GM12878 (cell line): Measurements from ENCODE around the gene EDC4. TPM values are rescaled to one million over a fixed set of nuclear protein-coding genes. Genes with fewer than 3 reads are reported as not detected.

Experiments used
- CBX5 ChIP-seq: sonication (generic); IDR thresholded peaks from 2 replicates; pipeline ENCODE4 v1.6.1; 2016; ENCODE audit warnings: low read depth, moderate library complexity, mild to moderate bottlenecking, inconsistent platforms
- CEBPB ChIP-seq, 2 experiments: fragments of 150-350 bp in 1 of 2; IDR thresholded peaks; 2 replicates each; pipeline ENCODE4 v1.6.1; 2012 to 2014; ENCODE audit warnings: low read depth in 2 of 2, low read length in 2 of 2, borderline replicate concordance in 1 of 2, inconsistent platforms in 1 of 2
- E4F1 ChIP-seq: fragments of 450-650 bp; IDR thresholded peaks from 2 replicates; pipeline ENCODE4 v1.6.1; 2018; ENCODE audit warnings: borderline replicate concordance, mild to moderate bottlenecking; ENCODE audit not compliant: partially characterized antibody
- GATAD2B ChIP-seq: fragments of 450-650 bp; conservative IDR thresholded peaks from 2 replicates; pipeline ENCODE4 v1.6.1; 2017; ENCODE audit warnings: low read depth, mild to moderate bottlenecking, moderate library complexity
- HDAC2 ChIP-seq: fragments of 200-600 bp; sonication (generic); IDR thresholded peaks from 2 replicates; pipeline ENCODE4 v1.6.1; 2017
- LARP7 ChIP-seq: fragments of 450-650 bp; IDR thresholded peaks from 2 replicates; pipeline ENCODE4 v1.6.1; 2017; ENCODE audit warnings: mild to moderate bottlenecking
- MEF2A ChIP-seq: IDR thresholded peaks from 2 replicates; pipeline ENCODE4 v1.6.1; 2011; ENCODE audit warnings: low read depth, mild to moderate bottlenecking, low read length, moderate library complexity; ENCODE audit not compliant: insufficient read depth
- MYC ChIP-seq: IDR thresholded peaks from 2 replicates; pipeline ENCODE4 v1.6.1; 2011; ENCODE audit warnings: mild to moderate bottlenecking, low read length, moderate library complexity, inconsistent platforms; ENCODE audit not compliant: insufficient read depth, insufficient replicate concordance, insufficient read length, severe bottlenecking
- NR2C2 ChIP-seq: IDR thresholded peaks from 2 replicates; pipeline ENCODE4 v1.6.1; 2011; ENCODE audit warnings: borderline replicate concordance, low read depth; ENCODE audit not compliant: control insufficient read depth, insufficient read length
- POU2F2 ChIP-seq: IDR thresholded peaks from 3 replicates; pipeline ENCODE4 v1.6.1; 2011; ENCODE audit warnings: low read depth, mild to moderate bottlenecking, low read length, borderline replicate concordance
- RAD21 ChIP-seq: IDR thresholded peaks from 2 replicates; pipeline ENCODE4 v1.6.1; 2011; ENCODE audit warnings: mild to moderate bottlenecking, low read depth, low read length, moderate library complexity; ENCODE audit not compliant: insufficient read depth
- RB1 ChIP-seq: fragments of 450-650 bp; formaldehyde crosslinking; IDR thresholded peaks from 2 replicates; pipeline ENCODE4 v1.6.1; 2017; ENCODE audit warnings: mild to moderate bottlenecking, borderline replicate concordance
- RCOR1 ChIP-seq: conservative IDR thresholded peaks from 2 replicates; pipeline ENCODE4 v1.6.1; 2012; ENCODE audit warnings: low read depth, low read length, improper control_type of control experiment
- RFX5 ChIP-seq: IDR thresholded peaks from 2 replicates; pipeline ENCODE4 v1.6.1; 2011; ENCODE audit warnings: low read depth, low read length, improper control_type of control experiment
- RUNX3 ChIP-seq: IDR thresholded peaks from 2 replicates; pipeline ENCODE4 v1.6.1; 2012; ENCODE audit warnings: low read length, inconsistent platforms
- SREBF2 ChIP-seq: IDR thresholded peaks from 2 replicates; pipeline ENCODE4 v1.6.1; 2012; ENCODE audit warnings: mild to moderate bottlenecking, low read length
- SUPT20H ChIP-seq: IDR thresholded peaks from 2 replicates; pipeline ENCODE4 v1.6.1; 2011; ENCODE audit warnings: low read depth, mild to moderate bottlenecking, low read length, moderate library complexity, borderline replicate concordance; ENCODE audit not compliant: control insufficient read depth
- TAF1 ChIP-seq: IDR thresholded peaks from 2 replicates; pipeline ENCODE4 v1.6.1; 2011; ENCODE audit warnings: mild to moderate bottlenecking, low read depth, low read length, borderline replicate concordance
- TCF12 ChIP-seq: IDR thresholded peaks from 2 replicates; pipeline ENCODE4 v1.6.1; 2011; ENCODE audit warnings: low read depth, mild to moderate bottlenecking, low read length
- TCF3 ChIP-seq: IDR thresholded peaks from 2 replicates; pipeline ENCODE4 v1.6.1; 2012; ENCODE audit warnings: low read depth, mild to moderate bottlenecking, low read length, borderline replicate concordance; ENCODE audit not compliant: insufficient read depth
- polyA plus RNA-seq, 11 experiments: library from polyadenylated mRNA; depleted of rRNA in 4 of 11; unstranded in 6 of 11; stranded (reverse) in 5 of 11; fragments of >200 nt; fragmentation: Nextera tagmentation in 4 of 11; fragmentation: Illumina TruSeq in 1 of 11; extraction: Ambion mirVana in 4 of 11; extraction: Trizol in 1 of 11; gene quantifications; 1 replicate in 1 of 11; 2 replicates in 10 of 11; pipeline versions ENCODE4 v1.2.1 to v1.2.3, GENCODE V29; 2011 to 2016; ENCODE audit warnings: inconsistent platforms in 2 of 11, missing spikeins in 2 of 11, low read depth in 1 of 11
- total RNA-seq, 4 experiments: library from RNA; depleted of rRNA in 3 of 4; stranded (reverse); fragments of >200 nt in 3 of 4; fragmentation: Illumina TruSeq in 1 of 4; extraction: Trizol in 1 of 4; gene quantifications; 2 replicates each; pipeline versions ENCODE4 v1.2.1 to v1.2.3, GENCODE V29; 2013 to 2021
- TF ChIP-seq, protein P1 (sequence below): IDR thresholded peaks from 2 replicates; pipeline ENCODE4 v1.6.1; 2011; ENCODE audit warnings: borderline replicate concordance, low read depth, mild to moderate bottlenecking, moderate library complexity, low read length; ENCODE audit not compliant: insufficient read depth, poor library complexity, severe bottlenecking
- TF ChIP-seq, protein P2 (sequence below): fragments of 150-350 bp; IDR thresholded peaks from 2 replicates; pipeline ENCODE4 v1.6.1; 2014; ENCODE audit warnings: mild to moderate bottlenecking, low read depth, low read length
- TF ChIP-seq, protein P3 (sequence below): IDR thresholded peaks from 2 replicates; pipeline ENCODE4 v1.6.1; 2011; ENCODE audit warnings: borderline replicate concordance, low read depth, mild to moderate bottlenecking, moderate library complexity, mixed read lengths, low read length; ENCODE audit not compliant: insufficient read depth; ENCODE audit errors: extremely low read length

EDC4 gene
- total and polyA plus RNA-seq, 10 of the 15 experiments (the other 5 are each of a cell fraction or from before 2014, with no cell fraction given) = 1.2 to 86.0 (median 53.4) TPM

DNA sequence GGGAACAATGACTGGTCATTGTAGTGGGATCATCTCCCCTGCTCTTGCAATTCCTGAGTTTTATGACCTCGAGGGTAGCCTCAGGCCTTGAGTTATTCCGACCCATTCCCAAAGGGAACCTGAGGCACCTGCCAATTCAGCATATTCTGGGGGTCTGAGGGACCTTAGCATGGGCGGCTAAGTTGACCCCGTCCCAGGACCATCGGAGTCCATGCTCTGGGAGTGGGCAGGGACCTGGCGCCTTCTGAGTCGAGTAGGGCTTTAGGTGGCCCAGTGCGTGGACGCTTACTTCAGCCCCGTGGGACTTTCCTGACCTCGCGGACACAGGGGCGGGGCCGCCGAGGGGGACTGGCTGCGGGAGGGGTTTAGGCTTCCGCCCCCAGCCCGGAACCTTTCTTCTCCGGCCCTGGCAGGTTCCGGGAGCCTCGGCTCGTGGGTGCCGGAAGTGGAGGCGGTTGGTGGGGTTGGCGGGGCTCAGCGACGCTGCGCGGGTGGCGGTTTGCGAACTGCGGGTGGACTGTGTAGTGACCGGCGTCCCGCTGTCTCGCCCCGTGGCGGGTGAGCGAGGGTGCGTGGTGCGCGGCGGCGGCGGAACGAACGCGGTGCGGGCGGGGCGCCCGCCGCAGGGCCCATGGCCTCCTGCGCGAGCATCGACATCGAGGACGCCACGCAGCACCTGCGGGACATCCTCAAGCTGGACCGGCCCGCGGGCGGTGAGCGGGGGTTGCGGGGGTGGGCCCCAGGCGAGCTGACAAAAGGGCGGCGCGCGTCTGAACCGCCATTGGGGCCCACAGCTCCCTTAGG, at the start of gene EDC4 (continued):
- TF ChIP-seq, protein P1, sequence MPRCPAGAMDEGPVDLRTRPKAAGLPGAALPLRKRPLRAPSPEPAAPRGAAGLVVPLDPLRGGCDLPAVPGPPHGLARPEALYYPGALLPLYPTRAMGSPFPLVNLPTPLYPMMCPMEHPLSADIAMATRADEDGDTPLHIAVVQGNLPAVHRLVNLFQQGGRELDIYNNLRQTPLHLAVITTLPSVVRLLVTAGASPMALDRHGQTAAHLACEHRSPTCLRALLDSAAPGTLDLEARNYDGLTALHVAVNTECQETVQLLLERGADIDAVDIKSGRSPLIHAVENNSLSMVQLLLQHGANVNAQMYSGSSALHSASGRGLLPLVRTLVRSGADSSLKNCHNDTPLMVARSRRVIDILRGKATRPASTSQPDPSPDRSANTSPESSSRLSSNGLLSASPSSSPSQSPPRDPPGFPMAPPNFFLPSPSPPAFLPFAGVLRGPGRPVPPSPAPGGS = peak; percentile 93
- no peak for TF ChIP-seq CEBPB (IDR thresholded peaks at IDR 0.05; ENCODE audit: borderline replicate concordance in 1 of 2, low read depth in 2 of 2, low read length in 2 of 2)
- TF ChIP-seq RUNX3 = peak; percentile 87
- TF ChIP-seq RB1 = peak; percentile 91; the same call in 1 of the 2 replicates
- peak; percentile 86 for TF ChIP-seq TAF1
- peak; percentile 96 for TF ChIP-seq GATAD2B
- 0 out of 2 replicates have a peak, but pooled peaks have one; percentile 39 for TF ChIP-seq TCF3
- TF ChIP-seq POU2F2 = peak; percentile 91
- peak; percentile 11; the same call in 1 of the 2 replicates for TF ChIP-seq RAD21
- no peak for TF ChIP-seq SREBF2
- no peak for TF ChIP-seq NR2C2
- peak; percentile 59; the same call in 1 of the 2 replicates for TF ChIP-seq TCF12
- 0 out of 2 replicates have a peak, but pooled peaks have one; percentile 33 for TF ChIP-seq HDAC2
- TF ChIP-seq, protein P2, sequence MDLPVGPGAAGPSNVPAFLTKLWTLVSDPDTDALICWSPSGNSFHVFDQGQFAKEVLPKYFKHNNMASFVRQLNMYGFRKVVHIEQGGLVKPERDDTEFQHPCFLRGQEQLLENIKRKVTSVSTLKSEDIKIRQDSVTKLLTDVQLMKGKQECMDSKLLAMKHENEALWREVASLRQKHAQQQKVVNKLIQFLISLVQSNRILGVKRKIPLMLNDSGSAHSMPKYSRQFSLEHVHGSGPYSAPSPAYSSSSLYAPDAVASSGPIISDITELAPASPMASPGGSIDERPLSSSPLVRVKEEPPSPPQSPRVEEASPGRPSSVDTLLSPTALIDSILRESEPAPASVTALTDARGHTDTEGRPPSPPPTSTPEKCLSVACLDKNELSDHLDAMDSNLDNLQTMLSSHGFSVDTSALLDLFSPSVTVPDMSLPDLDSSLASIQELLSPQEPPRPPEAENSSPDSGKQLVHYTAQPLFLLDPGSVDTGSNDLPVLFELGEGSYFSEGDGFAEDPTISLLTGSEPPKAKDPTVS = peak; percentile 56; the same call in 1 of the 2 replicates
- TF ChIP-seq, protein P3, sequence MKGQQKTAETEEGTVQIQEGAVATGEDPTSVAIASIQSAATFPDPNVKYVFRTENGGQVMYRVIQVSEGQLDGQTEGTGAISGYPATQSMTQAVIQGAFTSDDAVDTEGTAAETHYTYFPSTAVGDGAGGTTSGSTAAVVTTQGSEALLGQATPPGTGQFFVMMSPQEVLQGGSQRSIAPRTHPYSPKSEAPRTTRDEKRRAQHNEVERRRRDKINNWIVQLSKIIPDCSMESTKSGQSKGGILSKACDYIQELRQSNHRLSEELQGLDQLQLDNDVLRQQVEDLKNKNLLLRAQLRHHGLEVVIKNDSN = no peak
- TF ChIP-seq SUPT20H = no peak
- no peak; the same call in 1 of the 2 replicates for TF ChIP-seq RFX5
- peak; percentile 39 for TF ChIP-seq E4F1
- TF ChIP-seq RCOR1 = no peak; the same call in 1 of the 2 replicates
- no peak for TF ChIP-seq MYC
- peak; percentile 72; the same call in 1 of the 2 replicates for TF ChIP-seq MEF2A
- TF ChIP-seq LARP7 = peak; percentile 92
- peak; percentile 92; the same call in 1 of the 2 replicates for TF ChIP-seq CBX5
